Measurements from ENCODE around the gene HSD11B1L. TPM values are rescaled to one million over a fixed set of nuclear protein-coding genes. Genes with fewer than 3 reads are reported as not detected.

Gene HSD11B1L
- total RNA-seq, 1 experiment from 2014 or later: 6.0 TPM

- Histone ChIP-seq H3K79me2 (ENCODE audit: insufficient read depth, low read length) (peaks cover 85% of the 10 kb centered on the region), H3K27me3 (ENCODE audit: insufficient read depth, low read length) (no peaks in the 10 kb centered on the region), H3K27ac (ENCODE audit: low read depth, low read length) (no peak overlapping the region), H3K36me3 (ENCODE audit: control insufficient read depth in 1 of 2, insufficient read depth in 2 of 2, low read length in 2 of 2) (peaks cover 73 to 87% of the 10 kb centered on the region in 2 experiments), H3K4me3 (replicated peaks in 1 of 2; ENCODE audit: low read depth in 1 of 2, low read length in 2 of 2) (no peak overlapping the region), H3K9ac (ENCODE audit: low read length) (no peak overlapping the region), H4K20me1 (ENCODE audit: insufficient read depth) (peaks cover 10% of the 10 kb centered on the region; the same call in 1 of the 2 replicates), H3K9me2 (ENCODE audit: insufficient read depth) (no peaks in the 10 kb centered on the region), H3K9me3 (ENCODE audit: control insufficient read depth in 1 of 2, insufficient read depth in 1 of 2, low read depth in 1 of 2, low read length in 2 of 2) (no peaks in the 10 kb centered on the region), H3K4me1 (ENCODE audit: control insufficient read depth in 1 of 2, insufficient read depth in 2 of 2, low read length in 2 of 2) (no peaks in the 10 kb centered on the region), H3K4me2 (ENCODE audit: low read length) (no peak overlapping the region), H2AFZ (ENCODE audit: low read depth, low read length, poor library complexity, severe bottlenecking) (no peak overlapping the region)
- ChIA-PET CTCF (no interaction called here), POLR2A (no interaction called here), RAD21 (ENCODE audit: low non-redundant PET in 1 of 2, low total read pairs in 2 of 2, uncharacterized antibody in 2 of 2, unreplicated experiment in 2 of 2) (no interaction called here)
- ATAC-seq (no peak), DNase-seq (ENCODE audit: low read depth, low spot score) (no peak)
- no TSS peak for BruUV-seq (replicated peaks)
- TF ChIP-seq POLR2A (IDR thresholded peaks at IDR 0.05; ENCODE audit: borderline replicate concordance, extremely low read depth, insufficient read depth, insufficient read length) (no peak), YY1 (IDR thresholded peaks at IDR 0.05; ENCODE audit: extremely low read depth, insufficient replicate concordance, low read depth, low read length) (no peak), CTCF (IDR thresholded peaks at IDR 0.05 in 2 of 3, conservative IDR thresholded peaks at IDR 0.05 in 1 of 3; ENCODE audit: borderline replicate concordance in 1 of 3, insufficient read depth in 1 of 3, low read depth in 2 of 3, low read length in 2 of 3) (no peak), ZFX (IDR thresholded peaks at IDR 0.05) (no peak), SRF (IDR thresholded peaks at IDR 0.05; ENCODE audit: low read depth) (no peak), ELF1 (IDR thresholded peaks at IDR 0.05; ENCODE audit: borderline replicate concordance, low read depth) (no peak), JUND (IDR thresholded peaks at IDR 0.05) (no peak), ZBTB33 (IDR thresholded peaks at IDR 0.05; ENCODE audit: extremely low read depth, insufficient replicate concordance, low read length) (no peak), ZNF274 (IDR thresholded peaks at IDR 0.05; ENCODE audit: low read depth, low read length) (no peak), REST (IDR thresholded peaks at IDR 0.05; ENCODE audit: low read depth) (no peak), CBX3 (IDR thresholded peaks at IDR 0.05; ENCODE audit: low read depth) (no peak), EZH2phosphoT487 (IDR thresholded peaks at IDR 0.05; ENCODE audit: borderline replicate concordance) (no peak)
- intact Hi-C loops (cut with micrococcal nuclease): no loop called here
Measured at GRCh38 chr19:5648464-5648863, 32.4 kb upstream of the HSD11B1L start.
